ENCODE measurements around the gene PCED1A. TPM values are rescaled to one million over a fixed set of nuclear protein-coding genes. Genes with fewer than 3 reads are reported as not detected.
A peak's percentile ranks its signal among the peaks of the same experiment; 100 is the strongest.

Gene PCED1A
- total and polyA plus RNA-seq, 7 experiments from 2014 or later, result 23.6 to 105 (median 67.8) TPM

- Histone ChIP-seq H3K4me1 (ENCODE audit: control insufficient read depth in 2 of 2, insufficient read depth in 2 of 2, low read length in 2 of 2) (peaks cover 3 to 30% of the 10 kb centered on the region in 2 donors), H3K27me3 (ENCODE audit: control insufficient read depth in 2 of 2, insufficient read depth in 2 of 2, low read length in 2 of 2) (no peaks in the 10 kb centered on the region), H3K4me3 (ENCODE audit: low read length) (no peak overlapping the region), H3K36me3 (ENCODE audit: control insufficient read depth in 2 of 3, insufficient read depth in 3 of 3, low read length in 3 of 3) (no peaks in the 10 kb centered on the region), H3K27ac (ENCODE audit: low read depth, low read length) (no peak overlapping the region), H3K9me3 (ENCODE audit: control insufficient read depth in 2 of 3, low read length in 3 of 3) (no peaks in the 10 kb centered on the region)
- Mint-ChIP-seq H3K27ac (peak overlapping the region in 1 of 9 donors; percentile 29), H3K36me3 (peaks cover 0 to 18% (median 4%) of the 10 kb centered on the region in 5 donors), H3K4me1 (peaks cover 35 to 81% (median 69%) of the 10 kb centered on the region in 7 donors), H3K9me3 (no peaks in the 10 kb centered on the region), H3K4me3 (peak overlapping the region in 5 of 10 donors; percentile 1 to 40 (median 39)), H3K27me3 (no peaks in the 10 kb centered on the region)
- intact Hi-C loops (cut with micrococcal nuclease), result no loop called here
- POLR2A ChIA-PET, result interaction anchor here (1.3 kb wide), 1 partner anchor 20 kb away, joined by 3 read pairs; no protein-coding TSS in a partner anchor
- no peak for ATAC-seq
- CTCF ChIA-PET, result interaction anchor here (0.6 to 1.0 kb wide), 2 partner anchors 39 to 47 kb away, joined by 3 to 4 read pairs; no protein-coding TSS in a partner anchor
- DNase-seq, result no peak
These were observed 43.5 kb upstream of the PCED1A start for GRCh38 chr20:2883726-2884637.

DNA sequence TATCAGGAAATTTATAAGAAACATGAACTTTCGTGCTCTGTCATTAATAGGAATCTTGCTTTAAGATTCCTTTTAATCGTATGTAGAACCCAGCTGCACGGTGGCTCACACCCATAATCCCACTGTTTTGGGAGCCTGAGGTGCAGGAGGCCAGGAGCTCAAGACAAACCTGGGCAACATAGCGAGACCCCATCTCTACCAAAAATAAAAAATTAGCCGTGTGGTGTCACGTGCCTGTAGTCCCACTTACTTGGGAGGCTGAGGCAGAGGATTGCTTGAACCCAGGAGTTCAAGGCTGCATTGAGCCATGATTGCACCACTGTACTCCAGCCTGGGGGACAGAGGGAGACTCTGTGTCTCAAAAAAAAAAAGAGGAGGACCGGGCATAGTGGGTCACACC, 40.2 kb upstream of the PCED1A start:
- no peak for ATAC-seq
- Histone ChIP-seq H3K9me3 (ENCODE audit: control insufficient read depth in 2 of 3, low read length in 3 of 3) (no peaks in the 10 kb centered on the region), H3K27me3 (ENCODE audit: control insufficient read depth in 2 of 2, insufficient read depth in 2 of 2, low read length in 2 of 2) (no peaks in the 10 kb centered on the region), H3K27ac (ENCODE audit: low read depth, low read length) (no peak overlapping the region), H3K4me1 (ENCODE audit: control insufficient read depth in 2 of 2, insufficient read depth in 2 of 2, low read length in 2 of 2) (peaks cover 8 to 22% of the 10 kb centered on the region in 2 donors), H3K36me3 (ENCODE audit: control insufficient read depth in 2 of 3, insufficient read depth in 3 of 3, low read length in 3 of 3) (no peaks in the 10 kb centered on the region), H3K4me3 (ENCODE audit: low read length) (no peak overlapping the region)
- no peaks in the 10 kb centered on the region for H3K9me3 Mint-ChIP-seq
- H3K27ac Mint-ChIP-seq, result no peak overlapping the region
- ChIA-PET POLR2A (interaction anchor here (0.9 kb wide), 1 partner anchor 37 kb away, joined by 4 read pairs; no protein-coding TSS in a partner anchor), CTCF (interaction anchor here (0.7 kb wide), 1 partner anchor 689 kb away, joined by 3 read pairs; no protein-coding TSS in a partner anchor)
- no peak for DNase-seq
- no peaks in the 10 kb centered on the region for H3K27me3 Mint-ChIP-seq
- peaks cover 3 to 26% (median 4%) of the 10 kb centered on the region in 5 donors for H3K36me3 Mint-ChIP-seq
- H3K4me3 Mint-ChIP-seq, result no peak overlapping the region
- intact Hi-C loops (cut with micrococcal nuclease), result no loop called here
- peaks cover 41 to 76% (median 68%) of the 10 kb centered on the region in 7 donors for H3K4me1 Mint-ChIP-seq

- no peak for DNase-seq
These were observed 38.7 kb upstream of the PCED1A start for GRCh38 chr20:2879146-2879545.

DNA sequence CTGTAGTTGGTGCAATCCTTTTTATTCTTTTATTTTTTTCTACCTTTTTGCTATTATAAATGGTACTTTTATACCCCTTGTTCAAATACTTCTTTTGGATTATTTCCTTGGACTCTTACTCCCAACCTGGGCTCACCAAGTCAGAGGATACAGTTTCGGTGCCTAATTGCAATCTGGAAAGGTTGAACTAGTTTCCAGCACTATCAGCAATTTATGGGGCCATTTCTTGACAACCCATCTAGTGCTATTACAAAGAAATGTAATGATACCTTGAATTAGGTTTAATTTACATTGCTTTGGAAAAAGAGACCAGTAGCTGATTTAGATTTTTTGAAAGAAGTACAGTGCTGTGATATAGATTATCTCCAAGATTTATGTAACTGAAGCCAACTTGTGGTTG, 38.1 kb upstream of the PCED1A start:
- peaks cover 21 to 30% of the 10 kb centered on the region in 2 donors for H3K4me1 ChIP-seq (ENCODE audit: control insufficient read depth in 2 of 2, insufficient read depth in 2 of 2, low read length in 2 of 2)
- no peaks in the 10 kb centered on the region for H3K9me3 ChIP-seq (ENCODE audit: control insufficient read depth in 2 of 3, low read length in 3 of 3)
- no peaks in the 10 kb centered on the region for H3K27me3 ChIP-seq (ENCODE audit: control insufficient read depth in 2 of 2, insufficient read depth in 2 of 2, low read length in 2 of 2)
- Mint-ChIP-seq H3K27me3 (no peaks in the 10 kb centered on the region), H3K27ac (peak overlapping the region in 3 of 9 donors; percentile 3 to 56 (median 47)), H3K4me3 (peak overlapping the region in 2 of 10 donors; percentile 7 to 41), H3K9me3 (no peaks in the 10 kb centered on the region), H3K4me1 (peaks cover 35 to 70% (median 62%) of the 10 kb centered on the region in 7 donors), H3K36me3 (peaks cover 0 to 22% (median 3%) of the 10 kb centered on the region in 5 donors)
- ATAC-seq, result no peak
- no peak overlapping the region for H3K4me3 ChIP-seq (ENCODE audit: low read length)
- no peaks in the 10 kb centered on the region for H3K36me3 ChIP-seq (ENCODE audit: control insufficient read depth in 2 of 3, insufficient read depth in 3 of 3, low read length in 3 of 3)
- ChIA-PET POLR2A (no interaction called here), CTCF (interaction anchor here (0.5 kb wide), 1 partner anchor 174 kb away, joined by 3 read pairs; no protein-coding TSS in a partner anchor)
- no peak overlapping the region for H3K27ac ChIP-seq (ENCODE audit: low read depth, low read length)
- intact Hi-C loops (cut with micrococcal nuclease), result loop anchor here in 1 of 2 donors (10.0 kb wide), 3 partner anchors 54 to 354 kb away; partner anchors contain the start of genes FASTKD5 and UBOX5
- no peak for DNase-seq

More at GRCh38 chr20:2879146-2879545, 38.7 kb upstream of the PCED1A start:
- POLR2A ChIA-PET, result no interaction called here
- H3K27ac ChIP-seq (ENCODE audit: low read depth, low read length), result no peak overlapping the region
- H3K4me1 Mint-ChIP-seq, result peaks cover 41 to 76% (median 68%) of the 10 kb centered on the region in 7 donors
- peak overlapping the region in 1 of 10 donors; percentile 41 for H3K4me3 Mint-ChIP-seq
- no peaks in the 10 kb centered on the region for H3K9me3 Mint-ChIP-seq
- CTCF ChIA-PET, result interaction anchor here (0.5 kb wide), 1 partner anchor 175 kb away, joined by 3 read pairs; no protein-coding TSS in a partner anchor
- intact Hi-C loops (cut with micrococcal nuclease), result loop anchor here in 1 of 2 donors (10.0 kb wide), 3 partner anchors 54 to 354 kb away; partner anchors contain the start of genes FASTKD5 and UBOX5
- H3K27me3 ChIP-seq (ENCODE audit: control insufficient read depth in 2 of 2, insufficient read depth in 2 of 2, low read length in 2 of 2), result no peaks in the 10 kb centered on the region
- no peaks in the 10 kb centered on the region for H3K9me3 ChIP-seq (ENCODE audit: control insufficient read depth in 2 of 3, low read length in 3 of 3)
- H3K4me3 ChIP-seq (ENCODE audit: low read length), result no peak overlapping the region
- ATAC-seq, result no peak
- peak overlapping the region in 2 of 9 donors; percentile 3 to 56 for H3K27ac Mint-ChIP-seq
- peaks cover 21 to 30% of the 10 kb centered on the region in 2 donors for H3K4me1 ChIP-seq (ENCODE audit: control insufficient read depth in 2 of 2, insufficient read depth in 2 of 2, low read length in 2 of 2)
- no peaks in the 10 kb centered on the region for H3K27me3 Mint-ChIP-seq
- H3K36me3 Mint-ChIP-seq, result peaks cover 3 to 22% (median 4%) of the 10 kb centered on the region in 5 donors
- H3K36me3 ChIP-seq (ENCODE audit: control insufficient read depth in 2 of 3, insufficient read depth in 3 of 3, low read length in 3 of 3), result no peaks in the 10 kb centered on the region

GRCh38 chr20:2875690-2876203, 35.3 kb upstream of the PCED1A start:
- intact Hi-C loops (cut with micrococcal nuclease), result loop anchor here in 1 of 2 donors (10.0 kb wide), 3 partner anchors 51 to 351 kb away; partner anchors contain the start of genes FASTKD5 and UBOX5
- H3K4me1 Mint-ChIP-seq, result peaks cover 49 to 65% (median 56%) of the 10 kb centered on the region in 7 donors
- H3K27ac ChIP-seq (ENCODE audit: low read depth, low read length), result no peak overlapping the region

GRCh38 chr20:2874456-2874855, 34.0 kb upstream of the PCED1A start:
- Mint-ChIP-seq H3K36me3 (peaks cover 0 to 17% (median 3%) of the 10 kb centered on the region in 5 donors), H3K9me3 (no peaks in the 10 kb centered on the region), H3K27me3 (no peaks in the 10 kb centered on the region), H3K27ac (peak overlapping the region; percentile 52 to 95 (median 71)), H3K4me1 (peaks cover 37 to 53% (median 49%) of the 10 kb centered on the region in 7 donors), H3K4me3 (peak overlapping the region; percentile 84 to 94 (median 90))
- Histone ChIP-seq H3K4me1 (ENCODE audit: control insufficient read depth in 2 of 2, insufficient read depth in 2 of 2, low read length in 2 of 2) (peaks cover 25% of the 10 kb centered on the region in 2 donors), H3K27me3 (ENCODE audit: control insufficient read depth in 2 of 2, insufficient read depth in 2 of 2, low read length in 2 of 2) (no peaks in the 10 kb centered on the region), H3K36me3 (ENCODE audit: control insufficient read depth in 2 of 3, insufficient read depth in 3 of 3, low read length in 3 of 3) (no peaks in the 10 kb centered on the region), H3K27ac (ENCODE audit: low read depth, low read length) (peak overlapping the region; percentile 71), H3K9me3 (ENCODE audit: control insufficient read depth in 2 of 3, low read length in 3 of 3) (no peaks in the 10 kb centered on the region), H3K4me3 (ENCODE audit: low read length) (peak overlapping the region; percentile 80)
- ChIA-PET POLR2A (interaction anchor here (0.6 to 1.0 kb wide), 2 partner anchors 31 to 39 kb away, joined by 3 read pairs; no protein-coding TSS in a partner anchor), CTCF (no interaction called here)
- no peak for DNase-seq
- no peak for ATAC-seq
- intact Hi-C loops (cut with micrococcal nuclease), result loop anchor here in 1 of 2 donors (5.0 to 10.0 kb wide), 4 partner anchors 50 to 350 kb away; partner anchors contain the start of genes FASTKD5 and UBOX5

More at GRCh38 chr20:2875690-2876203, 35.3 kb upstream of the PCED1A start:
- Mint-ChIP-seq H3K27me3 (no peaks in the 10 kb centered on the region), H3K9me3 (no peaks in the 10 kb centered on the region), H3K27ac (peak overlapping the region in 2 of 9 donors; percentile 6 to 44), H3K4me3 (peak overlapping the region; percentile 26 to 92 (median 80)), H3K36me3 (peaks cover 0 to 17% (median 3%) of the 10 kb centered on the region in 5 donors)
- peaks cover 25% of the 10 kb centered on the region in 2 donors for H3K4me1 ChIP-seq (ENCODE audit: control insufficient read depth in 2 of 2, insufficient read depth in 2 of 2, low read length in 2 of 2)
- no peaks in the 10 kb centered on the region for H3K27me3 ChIP-seq (ENCODE audit: control insufficient read depth in 2 of 2, insufficient read depth in 2 of 2, low read length in 2 of 2)
- ChIA-PET POLR2A (interaction anchor here (0.5 kb wide), 1 partner anchor 14 kb away, joined by 4 read pairs; no protein-coding TSS in a partner anchor), CTCF (no interaction called here)
- H3K4me3 ChIP-seq (ENCODE audit: low read length), result no peak overlapping the region
- H3K9me3 ChIP-seq (ENCODE audit: control insufficient read depth in 2 of 3, low read length in 3 of 3), result no peaks in the 10 kb centered on the region
- no peaks in the 10 kb centered on the region for H3K36me3 ChIP-seq (ENCODE audit: control insufficient read depth in 2 of 3, insufficient read depth in 3 of 3, low read length in 3 of 3)
- ATAC-seq (no peak), DNase-seq (no peak)

All from naive thymus-derived CD4-positive, alpha-beta T cell (primary cell).